Measurements from ENCODE around the gene PPM1M.
A peak's percentile ranks its signal among the peaks of the same experiment; 100 is the strongest.

Gene PPM1M

DNA sequence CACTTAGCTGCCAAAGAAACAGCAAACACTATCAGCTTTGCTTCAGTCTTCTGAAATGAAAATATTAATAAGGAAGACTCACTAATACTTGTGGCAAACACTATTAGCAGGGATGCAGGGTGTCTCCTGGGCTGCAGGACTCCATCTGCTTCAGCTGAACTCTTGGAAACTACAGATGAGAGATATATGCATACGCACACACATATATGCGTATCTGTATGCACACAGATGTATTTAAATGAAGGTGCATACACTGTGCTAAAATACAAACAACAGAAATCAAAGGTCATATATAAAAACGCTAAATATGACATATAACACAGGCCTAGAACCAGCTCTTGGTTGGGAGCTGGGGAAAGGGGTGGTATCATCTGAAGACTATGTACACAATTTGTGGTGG, 10.6 kb downstream of the PPM1M start:
- no peaks in the 10 kb centered on the region for H3K9me3 ChIP-seq (ENCODE audit: control insufficient read depth in 5 of 5, low read length in 5 of 5)
- no peak overlapping the region for H3K9ac ChIP-seq (ENCODE audit: low read length in 5 of 5)
- no peaks in the 10 kb centered on the region for H3K27me3 ChIP-seq (ENCODE audit: control insufficient read depth in 5 of 5, insufficient read depth in 4 of 5, low read length in 5 of 5)
- H3K36me3 ChIP-seq (ENCODE audit: control insufficient read depth in 5 of 5, insufficient read depth in 5 of 5, low read length in 5 of 5): peaks cover 35 to 90% (median 79%) of the 10 kb centered on the region in 5 donors
- H3K27ac ChIP-seq (ENCODE audit: low read depth, low read length): no peak overlapping the region
- H3K4me1 ChIP-seq (ENCODE audit: control insufficient read depth in 5 of 5, insufficient read depth in 5 of 5, low read length in 5 of 5): peaks cover 0 to 16% (median 13%) of the 10 kb centered on the region in 5 donors
- H3K4me3 ChIP-seq (ENCODE audit: low read depth in 1 of 5, low read length in 5 of 5): no peak overlapping the region

DNA sequence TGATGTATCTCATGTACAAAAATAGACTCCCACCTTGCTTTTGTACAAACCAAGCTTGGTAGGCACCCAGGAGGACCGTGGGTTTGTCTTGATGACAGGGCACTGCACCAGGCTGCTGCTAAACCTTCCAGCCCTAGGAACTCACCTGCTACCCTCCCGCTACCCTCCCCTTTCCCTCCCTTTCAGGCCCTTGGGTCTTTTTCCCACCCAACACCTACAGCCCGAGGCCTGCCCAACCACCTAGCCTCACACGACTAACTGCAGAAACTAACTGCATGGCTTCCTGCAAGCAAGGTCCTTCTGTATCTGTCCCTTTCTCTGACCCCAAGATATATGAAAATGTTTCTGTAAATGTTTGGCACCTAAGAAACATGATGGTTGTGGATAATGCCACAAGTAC, 11.1 kb downstream of the PPM1M start:
- peaks cover 40 to 92% (median 81%) of the 10 kb centered on the region in 5 donors for H3K36me3 ChIP-seq (ENCODE audit: control insufficient read depth in 5 of 5, insufficient read depth in 5 of 5, low read length in 5 of 5)
- no peak overlapping the region for H3K9ac ChIP-seq (ENCODE audit: low read length in 5 of 5)
- no peak overlapping the region for H3K4me3 ChIP-seq (ENCODE audit: low read depth in 1 of 5, low read length in 5 of 5)
- H3K4me1 ChIP-seq (ENCODE audit: control insufficient read depth in 5 of 5, insufficient read depth in 5 of 5, low read length in 5 of 5): peaks cover 0 to 16% (median 13%) of the 10 kb centered on the region in 5 donors
- no peak overlapping the region for H3K27ac ChIP-seq (ENCODE audit: low read depth, low read length)
- H3K27me3 ChIP-seq (ENCODE audit: control insufficient read depth in 5 of 5, insufficient read depth in 4 of 5, low read length in 5 of 5): no peaks in the 10 kb centered on the region
- H3K9me3 ChIP-seq (ENCODE audit: control insufficient read depth in 5 of 5, low read length in 5 of 5): no peaks in the 10 kb centered on the region

DNA sequence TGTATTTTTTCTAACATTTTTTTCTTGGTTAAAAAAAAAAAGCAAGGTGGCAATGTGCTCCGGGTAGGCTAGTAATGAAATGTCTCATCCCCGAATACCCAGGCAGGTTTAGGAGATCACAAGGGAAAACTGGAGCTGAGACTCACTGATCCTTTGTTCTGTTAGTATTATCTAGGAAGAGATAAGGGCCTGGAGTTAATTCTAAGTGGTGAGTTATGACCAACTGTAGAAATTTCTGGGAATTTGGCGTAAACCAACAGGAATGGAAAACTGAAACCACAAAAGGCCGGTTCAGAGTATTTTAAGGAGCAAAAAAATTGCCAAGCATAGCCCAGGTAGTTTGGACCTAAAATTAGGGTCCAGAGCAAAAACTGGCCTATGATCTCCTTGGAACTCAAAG, 12.4 kb downstream of the PPM1M start:
- Histone ChIP-seq H3K27me3 (ENCODE audit: control insufficient read depth in 5 of 5, insufficient read depth in 4 of 5, low read length in 5 of 5) (no peaks in the 10 kb centered on the region), H3K27ac (ENCODE audit: low read depth, low read length) (no peak overlapping the region), H3K9ac (ENCODE audit: low read length in 5 of 5) (no peak overlapping the region), H3K4me3 (ENCODE audit: low read depth in 1 of 5, low read length in 5 of 5) (no peak overlapping the region), H3K36me3 (ENCODE audit: control insufficient read depth in 5 of 5, insufficient read depth in 5 of 5, low read length in 5 of 5) (peaks cover 46 to 98% (median 86%) of the 10 kb centered on the region in 5 donors), H3K9me3 (ENCODE audit: control insufficient read depth in 5 of 5, low read length in 5 of 5) (no peaks in the 10 kb centered on the region), H3K4me1 (ENCODE audit: control insufficient read depth in 5 of 5, insufficient read depth in 5 of 5, low read length in 5 of 5) (peaks cover 0 to 15% (median 12%) of the 10 kb centered on the region in 5 donors)

DNA sequence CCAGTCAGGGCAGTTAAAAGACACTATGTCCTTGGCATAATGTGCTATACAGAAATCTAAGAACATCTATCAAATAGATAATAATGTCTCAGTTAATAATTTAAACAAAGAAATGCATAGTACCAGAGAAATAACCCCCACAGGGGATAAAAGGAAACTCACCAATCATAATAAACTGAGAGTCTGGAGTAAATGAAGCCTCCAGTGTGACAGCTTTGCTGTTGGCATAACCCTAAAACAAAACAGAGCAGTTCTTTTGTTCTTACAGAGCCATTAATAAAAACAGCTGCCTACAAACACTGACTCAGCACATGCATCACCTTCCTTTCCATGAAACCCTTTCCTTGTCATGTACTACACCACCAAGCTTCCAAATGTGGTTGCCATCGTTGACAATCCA, 13.5 kb downstream of the PPM1M start:
- no peak overlapping the region for H3K9ac ChIP-seq (ENCODE audit: low read length in 5 of 5)
- H3K4me1 ChIP-seq (ENCODE audit: control insufficient read depth in 5 of 5, insufficient read depth in 5 of 5, low read length in 5 of 5): peaks cover 0 to 4% (median 2%) of the 10 kb centered on the region in 5 donors
- H3K9me3 ChIP-seq (ENCODE audit: control insufficient read depth in 5 of 5, low read length in 5 of 5): no peaks in the 10 kb centered on the region
- no peaks in the 10 kb centered on the region for H3K27me3 ChIP-seq (ENCODE audit: control insufficient read depth in 5 of 5, insufficient read depth in 4 of 5, low read length in 5 of 5)
- H3K4me3 ChIP-seq (ENCODE audit: low read depth in 1 of 5, low read length in 5 of 5): no peak overlapping the region
- H3K27ac ChIP-seq (ENCODE audit: low read depth, low read length): no peak overlapping the region
- H3K36me3 ChIP-seq (ENCODE audit: control insufficient read depth in 5 of 5, insufficient read depth in 5 of 5, low read length in 5 of 5): peaks cover 53 to 99% (median 89%) of the 10 kb centered on the region in 5 donors

DNA sequence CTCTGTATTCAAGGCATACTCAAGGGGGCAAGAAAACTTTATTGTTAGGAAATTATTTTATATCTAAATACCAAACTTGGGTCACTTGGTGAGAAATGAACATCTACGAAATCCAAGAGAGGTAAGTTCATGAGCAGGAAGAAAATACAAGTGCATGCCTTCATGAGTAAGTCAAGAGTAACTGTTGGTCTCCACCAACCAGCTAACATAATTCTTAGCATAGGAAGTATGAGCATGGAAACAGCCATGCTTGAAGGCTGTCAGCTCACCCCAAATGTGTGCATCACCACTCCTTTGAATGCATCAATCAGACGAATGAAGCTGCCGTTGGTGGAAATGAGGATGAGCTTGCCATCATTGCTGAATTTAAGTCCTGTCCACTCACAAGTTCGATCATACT, 13.9 kb downstream of the PPM1M start:
- Histone ChIP-seq H3K4me3 (ENCODE audit: low read depth in 1 of 5, low read length in 5 of 5) (no peak overlapping the region), H3K9me3 (ENCODE audit: control insufficient read depth in 5 of 5, low read length in 5 of 5) (no peaks in the 10 kb centered on the region), H3K9ac (ENCODE audit: low read length in 5 of 5) (no peak overlapping the region), H3K36me3 (ENCODE audit: control insufficient read depth in 5 of 5, insufficient read depth in 5 of 5, low read length in 5 of 5) (peaks cover 57 to 99% (median 93%) of the 10 kb centered on the region in 5 donors), H3K27ac (ENCODE audit: low read depth, low read length) (no peak overlapping the region), H3K27me3 (ENCODE audit: control insufficient read depth in 5 of 5, insufficient read depth in 4 of 5, low read length in 5 of 5) (no peaks in the 10 kb centered on the region), H3K4me1 (ENCODE audit: control insufficient read depth in 5 of 5, insufficient read depth in 5 of 5, low read length in 5 of 5) (peaks cover 0 to under 1% (median 0%) of the 10 kb centered on the region in 5 donors)

DNA sequence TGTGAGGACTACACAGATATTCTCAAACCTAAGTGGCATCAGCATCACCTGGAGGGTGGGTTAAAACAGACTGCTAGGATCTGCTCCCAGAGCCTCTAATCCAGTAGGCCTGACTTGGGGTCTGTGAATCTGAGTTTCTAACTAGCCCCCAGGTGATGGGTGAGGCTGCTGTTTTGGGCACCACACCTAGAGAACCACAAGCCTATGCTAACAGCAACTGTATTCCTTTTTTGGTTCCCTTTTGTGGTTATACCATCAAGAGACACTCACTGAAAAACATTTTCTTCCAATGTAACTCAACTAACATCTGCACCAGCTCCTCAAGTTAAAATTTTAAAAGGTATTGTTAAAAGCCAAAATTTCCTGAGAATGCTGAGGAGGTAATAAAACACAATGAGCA, 16.9 kb downstream of the PPM1M start:
- Histone ChIP-seq H3K36me3 (ENCODE audit: control insufficient read depth in 5 of 5, insufficient read depth in 5 of 5, low read length in 5 of 5) (peaks cover 62 to 96% (median 91%) of the 10 kb centered on the region in 5 donors), H3K9me3 (ENCODE audit: control insufficient read depth in 5 of 5, low read length in 5 of 5) (no peaks in the 10 kb centered on the region), H3K27me3 (ENCODE audit: control insufficient read depth in 5 of 5, insufficient read depth in 4 of 5, low read length in 5 of 5) (no peaks in the 10 kb centered on the region), H3K4me3 (ENCODE audit: low read depth in 1 of 5, low read length in 5 of 5) (no peak overlapping the region), H3K27ac (ENCODE audit: low read depth, low read length) (no peak overlapping the region), H3K9ac (ENCODE audit: low read length in 5 of 5) (no peak overlapping the region), H3K4me1 (ENCODE audit: control insufficient read depth in 5 of 5, insufficient read depth in 5 of 5, low read length in 5 of 5) (no peaks in the 10 kb centered on the region)

DNA sequence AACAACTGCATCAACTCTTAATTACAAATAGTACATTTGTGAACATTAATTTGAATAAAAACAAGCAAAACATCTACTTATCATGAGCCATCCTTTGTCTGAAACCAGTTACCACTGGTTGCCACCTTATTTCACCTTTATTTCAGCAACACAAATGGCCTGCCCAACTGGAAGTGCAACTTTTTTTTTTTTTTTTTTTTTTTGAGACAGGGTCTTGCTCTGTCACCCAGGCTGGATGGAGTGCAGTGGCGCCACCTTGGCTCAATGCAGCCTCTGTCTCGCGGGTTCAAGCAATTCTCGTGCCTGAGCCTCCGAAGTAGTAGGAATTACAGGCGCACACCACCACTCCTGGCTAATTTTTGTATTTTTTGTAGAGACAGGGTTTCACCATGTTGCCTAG, 19.8 kb downstream of the PPM1M start:
- peaks cover 44 to 89% (median 80%) of the 10 kb centered on the region in 5 donors for H3K36me3 ChIP-seq (ENCODE audit: control insufficient read depth in 5 of 5, insufficient read depth in 5 of 5, low read length in 5 of 5)
- no peak overlapping the region for H3K9ac ChIP-seq (ENCODE audit: low read length in 5 of 5)
- no peak overlapping the region for H3K4me3 ChIP-seq (ENCODE audit: low read depth in 1 of 5, low read length in 5 of 5)
- no peak overlapping the region for H3K27ac ChIP-seq (ENCODE audit: low read depth, low read length)
- peaks cover 0 to 17% (median 9%) of the 10 kb centered on the region in 5 donors for H3K4me1 ChIP-seq (ENCODE audit: control insufficient read depth in 5 of 5, insufficient read depth in 5 of 5, low read length in 5 of 5)
- H3K9me3 ChIP-seq (ENCODE audit: control insufficient read depth in 5 of 5, low read length in 5 of 5): no peaks in the 10 kb centered on the region
- H3K27me3 ChIP-seq (ENCODE audit: control insufficient read depth in 5 of 5, insufficient read depth in 4 of 5, low read length in 5 of 5): no peaks in the 10 kb centered on the region

DNA sequence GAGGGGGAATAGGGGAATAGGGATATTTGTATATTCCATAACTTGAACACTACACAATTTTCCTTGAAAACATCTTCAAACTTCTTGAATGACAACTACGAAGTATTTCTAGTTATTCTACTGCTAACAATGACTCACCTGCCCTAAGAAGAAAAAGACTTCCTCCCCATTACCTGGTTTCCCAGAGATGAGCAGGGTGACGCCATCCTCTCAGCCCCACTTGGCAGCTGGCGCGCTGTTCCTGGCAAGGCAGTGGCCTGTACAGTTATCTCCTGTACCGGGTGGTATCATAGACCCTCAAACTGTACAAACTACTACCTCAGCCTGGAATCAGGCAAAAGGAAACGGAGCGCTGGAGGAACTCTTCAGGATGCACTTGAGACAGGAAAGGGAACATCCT, 22.5 kb downstream of the PPM1M start:
- no peaks in the 10 kb centered on the region for H3K27me3 ChIP-seq (ENCODE audit: control insufficient read depth in 5 of 5, insufficient read depth in 4 of 5, low read length in 5 of 5)
- H3K9ac ChIP-seq (ENCODE audit: low read length in 5 of 5): peak overlapping the region in 1 of 5 donors; percentile 28
- no peak overlapping the region for H3K27ac ChIP-seq (ENCODE audit: low read depth, low read length)
- no peak overlapping the region for H3K4me3 ChIP-seq (ENCODE audit: low read depth in 1 of 5, low read length in 5 of 5)
- no peaks in the 10 kb centered on the region for H3K9me3 ChIP-seq (ENCODE audit: control insufficient read depth in 5 of 5, low read length in 5 of 5)
- H3K4me1 ChIP-seq (ENCODE audit: control insufficient read depth in 5 of 5, insufficient read depth in 5 of 5, low read length in 5 of 5): peaks cover 6 to 40% (median 31%) of the 10 kb centered on the region in 5 donors
- H3K36me3 ChIP-seq (ENCODE audit: control insufficient read depth in 5 of 5, insufficient read depth in 5 of 5, low read length in 5 of 5): peaks cover 41 to 63% (median 61%) of the 10 kb centered on the region in 5 donors

DNA sequence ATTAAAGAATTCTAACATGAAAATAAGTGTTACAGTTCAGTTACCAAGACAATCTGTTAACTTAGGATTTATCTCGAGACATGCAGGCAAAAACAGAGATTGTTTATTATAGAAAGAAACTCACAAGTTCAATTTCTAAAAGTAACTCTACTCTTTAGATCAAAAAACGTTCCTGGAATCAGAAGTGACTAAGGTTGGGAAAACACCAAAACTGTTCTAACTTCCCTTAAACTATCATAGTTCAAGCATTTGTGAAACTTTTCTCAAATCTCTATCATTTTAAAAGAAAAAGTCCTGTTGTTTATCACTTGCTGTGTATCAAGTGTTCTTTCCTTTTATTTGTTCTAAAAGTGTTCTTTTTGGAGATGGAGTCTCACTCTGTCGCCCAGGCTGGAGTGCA, 24.2 kb downstream of the PPM1M start:
- Histone ChIP-seq H3K27me3 (ENCODE audit: control insufficient read depth in 5 of 5, insufficient read depth in 4 of 5, low read length in 5 of 5) (no peaks in the 10 kb centered on the region), H3K36me3 (ENCODE audit: control insufficient read depth in 5 of 5, insufficient read depth in 5 of 5, low read length in 5 of 5) (peaks cover 30 to 48% (median 45%) of the 10 kb centered on the region in 5 donors), H3K9me3 (ENCODE audit: control insufficient read depth in 5 of 5, low read length in 5 of 5) (no peaks in the 10 kb centered on the region), H3K27ac (ENCODE audit: low read depth, low read length) (peak overlapping the region; percentile 74), H3K9ac (ENCODE audit: low read length in 5 of 5) (no peak overlapping the region), H3K4me3 (ENCODE audit: low read depth in 1 of 5, low read length in 5 of 5) (no peak overlapping the region), H3K4me1 (ENCODE audit: control insufficient read depth in 5 of 5, insufficient read depth in 5 of 5, low read length in 5 of 5) (peaks cover 7 to 53% (median 44%) of the 10 kb centered on the region in 5 donors)

DNA sequence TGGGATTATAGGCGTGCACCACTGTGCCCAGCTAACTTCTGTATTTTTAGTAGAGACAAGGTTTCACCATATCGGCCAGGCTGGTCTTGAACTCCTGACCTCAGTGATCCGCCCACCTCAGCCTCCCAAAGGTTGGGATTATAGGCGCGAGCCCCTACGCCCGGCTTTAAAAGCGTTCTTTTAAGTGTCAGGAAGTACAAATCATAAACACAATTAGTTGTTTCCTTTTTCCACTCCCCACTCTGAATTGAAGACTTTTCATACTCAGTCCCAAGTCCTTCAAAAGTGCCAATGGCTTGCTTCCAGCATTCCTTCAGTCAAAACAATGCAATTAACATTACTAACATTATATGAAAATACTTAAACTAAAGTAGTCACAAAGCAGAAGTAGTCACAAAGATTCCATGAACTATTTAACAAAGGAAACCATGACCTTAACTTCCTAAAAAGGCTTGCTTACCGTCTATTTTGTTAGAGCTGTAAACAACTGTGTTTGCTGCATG, 24.7 kb downstream of the PPM1M start:
- Histone ChIP-seq H3K9me3 (ENCODE audit: control insufficient read depth in 5 of 5, low read length in 5 of 5) (no peaks in the 10 kb centered on the region), H3K4me1 (ENCODE audit: control insufficient read depth in 5 of 5, insufficient read depth in 5 of 5, low read length in 5 of 5) (peaks cover 7 to 57% (median 50%) of the 10 kb centered on the region in 5 donors), H3K27me3 (ENCODE audit: control insufficient read depth in 5 of 5, insufficient read depth in 4 of 5, low read length in 5 of 5) (no peaks in the 10 kb centered on the region), H3K4me3 (ENCODE audit: low read depth in 1 of 5, low read length in 5 of 5) (no peak overlapping the region), H3K9ac (ENCODE audit: low read length in 5 of 5) (peak overlapping the region in 2 of 5 donors; percentile 3 to 25), H3K27ac (ENCODE audit: low read depth, low read length) (peak overlapping the region; percentile 74), H3K36me3 (ENCODE audit: control insufficient read depth in 5 of 5, insufficient read depth in 5 of 5, low read length in 5 of 5) (peaks cover 30 to 46% (median 42%) of the 10 kb centered on the region in 5 donors)
